GM10266 (cell line): ENCODE data around the gene FAM117A.
"Not testable (repeated sequence)": the region's sequence is repeated elsewhere in the genome, so short reads cannot be mapped to it uniquely, and the experiment has no call there.

Source experiments
- DNase-seq: peaks from one replicate; pipeline ENCODE4 v3.0.0; 2012; ENCODE audit errors: extremely low spot score
- CTCF ChIP-seq: IDR thresholded peaks from 2 replicates; pipeline ENCODE4 v1.5.1; 2012; ENCODE audit warnings: mild to moderate bottlenecking, low read depth; ENCODE audit not compliant: control insufficient read depth, insufficient read depth; ENCODE audit errors: missing control alignments

Gene FAM117A

GRCh38 chr17:49729069-49729468 lies 34.9 kb downstream of the FAM117A start:
- TF ChIP-seq CTCF: no peak

GRCh38 chr17:49728425-49728824 lies 35.5 kb downstream of the FAM117A start:
- TF ChIP-seq CTCF: no peak
- DNase-seq: no peak

More at GRCh38 chr17:49729069-49729468, 34.9 kb downstream of the FAM117A start:
- DNase-seq: no peak

- no peak for TF ChIP-seq CTCF
- DNase-seq: no peak
Measured at GRCh38 chr17:49727380-49727779, 36.6 kb downstream of the FAM117A start.

GRCh38 chr17:49725452-49726130 lies 38.3 kb downstream of the FAM117A start:
- no peak for DNase-seq
- no peak for TF ChIP-seq CTCF

GRCh38 chr17:49724552-49724951 lies 39.4 kb downstream of the FAM117A start:
- DNase-seq: not testable (repeated sequence)

- no peak for DNase-seq
- TF ChIP-seq CTCF: no peak
Measured at GRCh38 chr17:49723423-49723822, 40.5 kb downstream of the FAM117A start.

- TF ChIP-seq CTCF: no peak
- DNase-seq: no peak
Measured at GRCh38 chr17:49722066-49722465, 41.9 kb downstream of the FAM117A start.
